Kidney (tissue), 14 donors: ENCODE data around the gene SLC2A4RG. TPM values are rescaled to one million over a fixed set of nuclear protein-coding genes. Genes with fewer than 3 reads are reported as not detected.

ENCODE experiments used
- DNase-seq, 5 donors: peaks; one replicate each; pipeline ENCODE4 v3.0.0-alpha.2; 2013 to 2020
- FAIRE-seq: peaks from 2 replicates; lab custom pipeline; 2012; peaks lifted over from hg19 to GRCh38; lab: Jason Lieb, UNC
- H3K27ac ChIP-seq, 2 donors: one replicate each; pipeline ENCODE4 v1.7.0; 2013; ENCODE audit warnings: low read depth in 2 of 2, low read length in 2 of 2, inconsistent platforms in 1 of 2
- H3K27me3 ChIP-seq: one replicate; pipeline ENCODE4 v1.7.1; 2013; ENCODE audit warnings: low read length, inconsistent platforms; ENCODE audit not compliant: control insufficient read depth, insufficient read depth
- H3K36me3 ChIP-seq, 3 donors: one replicate each; pipeline versions ENCODE4 v1.7.0 to v1.7.1; 2013; ENCODE audit warnings: low read length in 3 of 3, control low read depth in 1 of 3, inconsistent platforms in 1 of 3; ENCODE audit not compliant: insufficient read depth in 3 of 3, control insufficient read depth in 2 of 3
- H3K4me1 ChIP-seq, 3 donors: one replicate each; pipeline versions ENCODE4 v1.7.0 to v1.7.1; 2013; ENCODE audit warnings: low read length in 3 of 3, inconsistent platforms in 1 of 3, low read depth in 1 of 3; ENCODE audit not compliant: control insufficient read depth in 2 of 3, insufficient read depth in 2 of 3
- H3K4me3 ChIP-seq, 3 donors: one replicate each; pipeline versions ENCODE4 v1.7.0 to v1.8.1; 2013; ENCODE audit warnings: low read length in 3 of 3, control low read depth in 1 of 3, inconsistent platforms in 1 of 3
- H3K9ac ChIP-seq, 3 donors: one replicate each; pipeline versions ENCODE4 v1.7.0 to v1.7.1; 2013; ENCODE audit warnings: low read length in 3 of 3, control low read depth in 1 of 3, inconsistent platforms in 1 of 3
- H3K9me3 ChIP-seq, 3 donors: one replicate each; pipeline versions ENCODE4 v1.7.0 to v1.7.1; 2013; ENCODE audit warnings: low read length in 3 of 3, control low read depth in 1 of 3, inconsistent platforms in 1 of 3; ENCODE audit not compliant: control insufficient read depth in 2 of 3, insufficient read depth in 1 of 3
- CTCF ChIP-seq: IDR thresholded peaks from 3 replicates; pipeline ENCODE4 v1.5.1; 2012; ENCODE audit warnings: mild to moderate bottlenecking, moderate library complexity, borderline replicate concordance; ENCODE audit not compliant: insufficient read depth; ENCODE audit errors: extremely low read depth
- intact Hi-C: fragments of 100-400 bp; cut with DNase I; formaldehyde crosslinking; loops from one replicate; pipeline ENCODE4 v1.11.1; 2022
- polyA plus RNA-seq: library from polyadenylated mRNA; stranded (reverse); fragments of 350-450 nt; fragmentation: Illumina TruSeq; extraction: RNeasy Lipid Tissue Mini Kit (QIAGEN cat#74804); gene quantifications from one replicate; pipeline ENCODE4 v1.2.3, GENCODE V29; 2014; ENCODE audit warnings: low read depth, low replicate concordance; ENCODE audit not compliant: insufficient read depth
- total RNA-seq: library from RNA; stranded (reverse); fragmentation: NEBNext Ultra II Directional; extraction: Animal tissue kit (Norgen Biotek cat#: 25700); gene quantifications from one replicate; pipeline ENCODE4 v1.2.1, GENCODE V29; 2021
- donor health status: control.
- donor health status: control.
- donor health status: control.
- donor health status: control.
- donor health status: control.
- donor health status: DM: yes; HTN: yes; CAD: no.
- donor health status: Normal renal cell carcinoma (clear cell type).

Gene SLC2A4RG
- total and polyA plus RNA-seq, 2 donors from 2014 or later = 154 to 171 TPM

GRCh38 chr20:63733579-63734081, 5.9 kb upstream of the SLC2A4RG start:
- Histone ChIP-seq H3K36me3 (peaks cover 4 to 8% (median 6%) of the 10 kb centered on the region in 3 donors), H3K27ac (no peak overlapping the region), H3K9ac (no peak overlapping the region), H3K4me1 (peaks cover 0 to 12% (median 0%) of the 10 kb centered on the region in 3 donors), H3K9me3 (no peaks in the 10 kb centered on the region), H3K27me3 (no peaks in the 10 kb centered on the region), H3K4me3 (peak overlapping the region in 1 of 3 donors; percentile 25)
- DNase-seq = no peak
- no peak for FAIRE-seq
- TF ChIP-seq CTCF = no peak
- intact Hi-C loops = no loop called here

- no peak for TF ChIP-seq CTCF
Observed at GRCh38 chr20:63734111-63734945, 5.2 kb upstream of the SLC2A4RG start.

GRCh38 chr20:63734946-63735858, 4.4 kb upstream of the SLC2A4RG start:
- TF ChIP-seq CTCF = no peak
- Histone ChIP-seq H3K27me3 (no peaks in the 10 kb centered on the region), H3K4me1 (peaks cover 0 to 13% (median 0%) of the 10 kb centered on the region in 3 donors), H3K36me3 (peaks cover 4 to 8% (median 6%) of the 10 kb centered on the region in 3 donors), H3K9me3 (no peaks in the 10 kb centered on the region), H3K9ac (no peak overlapping the region), H3K4me3 (peak overlapping the region in 1 of 3 donors; percentile 64), H3K27ac (no peak overlapping the region)
- DNase-seq = peak in 2 of 5 donors; percentile 55 to 78
- intact Hi-C loops = no loop called here
- FAIRE-seq = no peak

More at GRCh38 chr20:63734111-63734945, 5.2 kb upstream of the SLC2A4RG start:
- Histone ChIP-seq H3K27me3 (no peaks in the 10 kb centered on the region), H3K36me3 (peaks cover 4 to 8% (median 6%) of the 10 kb centered on the region in 3 donors), H3K4me1 (peaks cover 0 to 13% (median 0%) of the 10 kb centered on the region in 3 donors), H3K9ac (no peak overlapping the region), H3K27ac (no peak overlapping the region), H3K9me3 (no peaks in the 10 kb centered on the region), H3K4me3 (peak overlapping the region in 1 of 3 donors; percentile 64)
- no peak for DNase-seq
- intact Hi-C loops = no loop called here
- FAIRE-seq = no peak
